ENCODE measurements around the gene SELENON. TPM values are rescaled to one million over a fixed set of nuclear protein-coding genes. Genes with fewer than 3 reads are reported as not detected.

SELENON gene
- total and polyA plus RNA-seq, 2 of the 13 experiments (the other 11 are each of a cell fraction or from before 2014, with no cell fraction given), result 3.8 to 8.0 TPM

GRCh38 chr1:25825605-25826004, 25.6 kb downstream of the SELENON start (continued):
- TF ChIP-seq ZNF784 (CRISPR knock-in tag; IDR thresholded peaks at IDR 0.05; ENCODE audit: borderline replicate concordance), result no peak
- TF ChIP-seq SSRP1 (CRISPR knock-in tag; IDR thresholded peaks at IDR 0.05), result no peak
- no peak for TF ChIP-seq ZC3H4 (CRISPR knock-in tag; IDR thresholded peaks at IDR 0.05; ENCODE audit: borderline replicate concordance)
- TF ChIP-seq ZNF24 (IDR thresholded peaks at IDR 0.05), result no peak
- no peak for TF ChIP-seq ZNF567 (CRISPR knock-in tag; IDR thresholded peaks at IDR 0.05; ENCODE audit: borderline replicate concordance)
- TF ChIP-seq PAXIP1 (CRISPR knock-in tag; conservative IDR thresholded peaks at IDR 0.05), result no peak
- TF ChIP-seq BORCS8-MEF2B (CRISPR knock-in tag; IDR thresholded peaks at IDR 0.05), result no peak
- no peak for TF ChIP-seq ZMYM4 (CRISPR knock-in tag; IDR thresholded peaks at IDR 0.05)
- TF ChIP-seq NFRKB (IDR thresholded peaks at IDR 0.05), result no peak
- no peak for TF ChIP-seq CAMTA2 (CRISPR knock-in tag; IDR thresholded peaks at IDR 0.05; ENCODE audit: borderline replicate concordance)
- TF ChIP-seq RORA (CRISPR knock-in tag; IDR thresholded peaks at IDR 0.05), result no peak
- TF ChIP-seq MAFF (IDR thresholded peaks at IDR 0.05; ENCODE audit: low read depth, low read length), result peak; percentile 43; the same call in 1 of the 2 replicates
- TF ChIP-seq GABPB1 (CRISPR knock-in tag; IDR thresholded peaks at IDR 0.05), result no peak
- no peak for TF ChIP-seq ZNF329 (CRISPR knock-in tag; IDR thresholded peaks at IDR 0.05; ENCODE audit: low read depth)
- no peak for TF ChIP-seq ZNF788 (CRISPR knock-in tag; IDR thresholded peaks at IDR 0.05; ENCODE audit: borderline replicate concordance)
- peak; percentile 32; the same call in 1 of the 2 replicates for TF ChIP-seq FOSL2 (CRISPR knock-in tag; IDR thresholded peaks at IDR 0.05)
- TF ChIP-seq ZBTB3 (CRISPR knock-in tag; IDR thresholded peaks at IDR 0.05; ENCODE audit: borderline replicate concordance, low read depth), result no peak
- TF ChIP-seq NFE2 (CRISPR knock-in tag; IDR thresholded peaks at IDR 0.05), result peak; percentile 51; the same call in 1 of the 2 replicates
- TF ChIP-seq CREB1 (IDR thresholded peaks at IDR 0.05), result no peak
- peak; percentile 14; the same call in 1 of the 2 replicates for TF ChIP-seq CREB1 (CRISPR knock-in tag; IDR thresholded peaks at IDR 0.05)
- TF ChIP-seq ZBTB39 (CRISPR knock-in tag; IDR thresholded peaks at IDR 0.05), result no peak
- no peak for TF ChIP-seq ZFP41 (CRISPR knock-in tag; IDR thresholded peaks at IDR 0.05; ENCODE audit: borderline replicate concordance)
- no peak for TF ChIP-seq CC2D1A (CRISPR knock-in tag; IDR thresholded peaks at IDR 0.05)
- TF ChIP-seq ELF3 (CRISPR knock-in tag; IDR thresholded peaks at IDR 0.05), result no peak
- no peak for TF ChIP-seq HOXA7 (CRISPR knock-in tag; IDR thresholded peaks at IDR 0.05)
- no peak for TF ChIP-seq ZBTB21 (CRISPR knock-in tag; IDR thresholded peaks at IDR 0.05)
